SKM-1 (cell line): Measurements from ENCODE around the gene DLK1.

Source experiments
- DNase-seq: peaks from one replicate; lab custom pipeline; 2025; ENCODE audit not compliant: unreplicated experiment; lab: John Stamatoyannopoulos, UW

The DLK1 gene

GRCh38 chr14:100732766-100733100 lies 6.0 kb downstream of the DLK1 start:
- no peak for DNase-seq

- DNase-seq, result no peak
Measured at GRCh38 chr14:100733152-100733850, 6.6 kb downstream of the DLK1 start.

- no peak for DNase-seq
Measured at GRCh38 chr14:100734031-100734990, 7.6 kb downstream of the DLK1 start.

- no peak for DNase-seq
Measured at GRCh38 chr14:100735271-100735670, 8.6 kb downstream of the DLK1 start.

- no peak for DNase-seq
Measured at GRCh38 chr14:100736269-100737180, 9.8 kb downstream of the DLK1 start.

GRCh38 chr14:100737526-100737925 lies 10.8 kb downstream of the DLK1 start:
- DNase-seq, result no peak

- DNase-seq, result no peak
Measured at GRCh38 chr14:100738269-100738691, 11.6 kb downstream of the DLK1 start.

GRCh38 chr14:100738704-100739131 lies 12.0 kb downstream of the DLK1 start:
- no peak for DNase-seq

- DNase-seq, result no peak
Measured at GRCh38 chr14:100739306-100739705, 12.6 kb downstream of the DLK1 start.

- DNase-seq, result no peak
Measured at GRCh38 chr14:100740196-100740825, 13.6 kb downstream of the DLK1 start.

- no peak for DNase-seq
Measured at GRCh38 chr14:100740929-100741328, 14.2 kb downstream of the DLK1 start.

GRCh38 chr14:100741966-100742365 lies 15.3 kb downstream of the DLK1 start:
- DNase-seq, result no peak

- DNase-seq, result no peak
Measured at GRCh38 chr14:100746326-100746725, 19.6 kb downstream of the DLK1 start.

GRCh38 chr14:100747021-100747586 lies 20.4 kb downstream of the DLK1 start:
- no peak for DNase-seq

- no peak for DNase-seq
Measured at GRCh38 chr14:100747736-100748135, 21.0 kb downstream of the DLK1 start.

- no peak for DNase-seq
Measured at GRCh38 chr14:100748403-100748802, 21.7 kb downstream of the DLK1 start.

GRCh38 chr14:100748944-100749343 lies 22.3 kb downstream of the DLK1 start:
- no peak for DNase-seq

- no peak for DNase-seq
Measured at GRCh38 chr14:100749967-100750597, 23.4 kb downstream of the DLK1 start.

GRCh38 chr14:100750762-100751699 lies 24.3 kb downstream of the DLK1 start:
- no peak for DNase-seq
